ENCODE measurements around the gene BCCIP. TPM values are rescaled to one million over a fixed set of nuclear protein-coding genes. Genes with fewer than 3 reads are reported as not detected.

BCCIP gene
- total and polyA plus RNA-seq, 2 of the 8 experiments (the other 6 are each of a cell fraction or from before 2014, with no cell fraction given), result 33.9 to 120 TPM

- Histone ChIP-seq H3K4me2 (ENCODE audit: insufficient read depth in 1 of 2, low read depth in 2 of 2, low read length in 2 of 2) (no peak overlapping the region), H4K20me1 (replicated peaks in 1 of 2; ENCODE audit: control insufficient read depth in 1 of 2, insufficient read depth in 2 of 2, low read length in 2 of 2) (peaks cover 0 to 2% of the 10 kb centered on the region in 2 experiments), H3K27me3 (replicated peaks in 1 of 4; ENCODE audit: control insufficient read depth in 3 of 4, extremely low read depth in 1 of 4, insufficient read depth in 3 of 4, low read length in 3 of 4) (no peaks in the 10 kb centered on the region), H4K8ac (ENCODE audit: extremely low read depth, insufficient read depth, low read length) (no peak overlapping the region), H2BK5ac (ENCODE audit: low read depth, low read length) (no peak overlapping the region), H2BK120ac (replicated peaks; ENCODE audit: low read depth, low read length) (no peak overlapping the region), H2BK12ac (ENCODE audit: low read depth, low read length) (no peak overlapping the region), H3K4me3 (ENCODE audit: extremely low read depth in 1 of 4, insufficient read depth in 2 of 4, low read depth in 3 of 4, low read length in 4 of 4) (no peak overlapping the region), H2AK5ac (ENCODE audit: low read depth, low read length) (no peak overlapping the region), H2BK20ac (ENCODE audit: low read length) (no peak overlapping the region), H2AFZ (ENCODE audit: low read length) (no peak overlapping the region), H3K79me2 (ENCODE audit: control insufficient read depth in 1 of 2, insufficient read depth in 2 of 2, low read length in 2 of 2) (no peaks in the 10 kb centered on the region), H3K9ac (replicated peaks in 1 of 4; ENCODE audit: extremely low read depth in 1 of 4, low read depth in 3 of 4, low read length in 3 of 4) (no peak overlapping the region), H2BK15ac (ENCODE audit: low read length) (no peak overlapping the region), H3K4me1 (replicated peaks in 1 of 4; ENCODE audit: control insufficient read depth in 3 of 4, insufficient read depth in 4 of 4, low read length in 3 of 4) (no peaks in the 10 kb centered on the region; a peak in 1 of 7 replicates), H3K56ac (replicated peaks; ENCODE audit: insufficient read length, low read depth, low read length) (no peak overlapping the region), H3K18ac (ENCODE audit: extremely low read depth, low read length) (no peak overlapping the region), H3K14ac (ENCODE audit: insufficient read length) (no peak overlapping the region), H4K91ac (replicated peaks; ENCODE audit: insufficient read length, low read length) (no peak overlapping the region), H3K23ac (ENCODE audit: insufficient read length) (no peak overlapping the region), H4K5ac (ENCODE audit: insufficient read length, low read depth, low read length) (no peak overlapping the region), H3K79me1 (ENCODE audit: low read depth, low read length) (no peaks in the 10 kb centered on the region), H3K27ac (ENCODE audit: low read depth, low read length) (no peak overlapping the region), H3K4ac (replicated peaks; ENCODE audit: insufficient read length, low read depth, low read length) (no peak overlapping the region), H3K9me3 (ENCODE audit: insufficient read depth in 2 of 2, low read depth in 1 of 2, low read length in 1 of 2) (no peaks in the 10 kb centered on the region), H3K23me2 (ENCODE audit: low read depth, low read length) (no peaks in the 10 kb centered on the region), H3K36me3 (ENCODE audit: control insufficient read depth in 2 of 4, insufficient read depth in 4 of 4, low read length in 3 of 4) (no peaks in the 10 kb centered on the region; a peak in 2 of 8 replicates)
- 84% methylated on average over 9 of the region's 9 CpGs; no CpG with 5 or more reads in 1 of the 2 experiments for WGBS, 2 experiments (ENCODE audit: extremely low coverage in 1 of 2, insufficient coverage in 1 of 2, insufficient read length in 1 of 2, insufficient replicate concordance in 2 of 2, low coverage in 1 of 2, low lambda C conversion rate in 2 of 2, missing lambda C conversion rate in 1 of 2)
- ChIA-PET POLR2A (ENCODE audit: partially characterized antibody) (interaction anchor here (1.0 to 1.2 kb wide), 2 partner anchors 11 to 12 kb away, joined by 3 to 4 read pairs; no protein-coding TSS in a partner anchor), CTCF (ENCODE audit: partially characterized antibody) (interaction anchor here (0.6 kb wide), 1 partner anchor 51 kb away, joined by 4 read pairs; no protein-coding TSS in a partner anchor)
- DNase-seq (ENCODE audit: low read depth in 1 of 2, low spot score in 2 of 2), result no peak
- FAIRE-seq, result no peak
- TF ChIP-seq POU5F1 (IDR thresholded peaks at IDR 0.05; ENCODE audit: low read depth, low read length) (no peak), ZNF274 (IDR thresholded peaks at IDR 0.05; ENCODE audit: borderline replicate concordance, extremely low read depth, low read length) (no peak), SUZ12 (IDR thresholded peaks at IDR 0.05; ENCODE audit: low read length) (no peak), SRF (IDR thresholded peaks at IDR 0.05; ENCODE audit: low read depth, low read length) (no peak), RXRA (IDR thresholded peaks at IDR 0.05; ENCODE audit: insufficient read depth, low read depth, low read length) (no peak), BRCA1 (IDR thresholded peaks at IDR 0.05; ENCODE audit: low read depth, low read length) (no peak), CBX5 (IDR thresholded peaks at IDR 0.05; ENCODE audit: low read depth, low read length) (no peak), CTBP2 (IDR thresholded peaks at IDR 0.05; ENCODE audit: borderline replicate concordance, insufficient read depth, insufficient read length, low read length) (no peak), POLR2A (IDR thresholded peaks at IDR 0.05; ENCODE audit: control extremely low read depth in 1 of 2, low read depth in 2 of 2, low read length in 2 of 2) (no peak), TAF1 (IDR thresholded peaks at IDR 0.05; ENCODE audit: low read depth, low read length) (no peak), BACH1 (IDR thresholded peaks at IDR 0.05; ENCODE audit: low read length) (no peak), TCF12 (IDR thresholded peaks at IDR 0.05; ENCODE audit: low read depth, low read length) (no peak)
- TF ChIP-seq, protein P1, sequence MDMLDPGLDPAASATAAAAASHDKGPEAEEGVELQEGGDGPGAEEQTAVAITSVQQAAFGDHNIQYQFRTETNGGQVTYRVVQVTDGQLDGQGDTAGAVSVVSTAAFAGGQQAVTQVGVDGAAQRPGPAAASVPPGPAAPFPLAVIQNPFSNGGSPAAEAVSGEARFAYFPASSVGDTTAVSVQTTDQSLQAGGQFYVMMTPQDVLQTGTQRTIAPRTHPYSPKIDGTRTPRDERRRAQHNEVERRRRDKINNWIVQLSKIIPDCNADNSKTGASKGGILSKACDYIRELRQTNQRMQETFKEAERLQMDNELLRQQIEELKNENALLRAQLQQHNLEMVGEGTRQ (IDR thresholded peaks at IDR 0.05; ENCODE audit: low read length), result no peak
These were observed 37.6 kb upstream of the BCCIP start for GRCh38 chr10:125785791-125786190.

Data from H1 (cell line).